Trophoblast cell (in vitro differentiated cells and primary cell): ENCODE results near the gene SULF2.
"Not testable (repeated sequence)": the region's sequence is repeated elsewhere in the genome, so short reads cannot be mapped to it uniquely, and the experiment has no call there.

ENCODE experiments used
- DNase-seq, 2 donors: peaks; one replicate each; pipeline ENCODE4 v3.0.0-alpha.2; 2016
- H2AFZ ChIP-seq: 2 replicates; pipeline ENCODE4 v1.6.1; 2013; ENCODE audit warnings: low read length, moderate library complexity, mild to moderate bottlenecking; ENCODE audit not compliant: insufficient read depth, poor library complexity
- H2AK5ac ChIP-seq: 2 replicates; pipeline ENCODE4 v1.6.1; 2013; ENCODE audit warnings: mild to moderate bottlenecking, low read length
- H2BK120ac ChIP-seq: 2 replicates; pipeline ENCODE4 v1.6.1; 2013; ENCODE audit warnings: low read length, mild to moderate bottlenecking, moderate library complexity; ENCODE audit not compliant: insufficient read depth, poor library complexity
- H2BK12ac ChIP-seq: 2 replicates; pipeline ENCODE4 v1.6.1; 2013; ENCODE audit warnings: mild to moderate bottlenecking, low read length, moderate library complexity
- H2BK5ac ChIP-seq: 2 replicates; pipeline ENCODE4 v1.6.1; 2013; ENCODE audit warnings: low read length, low read depth, moderate library complexity, mild to moderate bottlenecking; ENCODE audit not compliant: poor library complexity
- H3K14ac ChIP-seq: 2 replicates; pipeline ENCODE4 v1.6.1; 2013; ENCODE audit warnings: mild to moderate bottlenecking, low read length
- H3K18ac ChIP-seq: 2 replicates; pipeline ENCODE4 v1.6.1; 2013; ENCODE audit warnings: mild to moderate bottlenecking, low read length
- H3K23ac ChIP-seq: 2 replicates; pipeline ENCODE4 v1.6.1; 2013; ENCODE audit warnings: low read length
- H3K27ac ChIP-seq: 2 replicates; pipeline ENCODE4 v1.5.1; 2013; ENCODE audit warnings: low read depth, mild to moderate bottlenecking, inconsistent platforms, low read length, moderate library complexity
- H3K27me3 ChIP-seq: 2 replicates; pipeline ENCODE4 v1.6.1; 2013; ENCODE audit warnings: inconsistent platforms, mild to moderate bottlenecking, low read length, moderate library complexity; ENCODE audit not compliant: insufficient read depth
- H3K36me3 ChIP-seq, 2 experiments: 1 replicate in 1 of 2; 2 replicates in 1 of 2; pipeline ENCODE4 v1.6.1; 2013; ENCODE audit warnings: low read length in 2 of 2, mild to moderate bottlenecking in 2 of 2, moderate library complexity in 1 of 2; ENCODE audit not compliant: insufficient read depth in 2 of 2, control insufficient read depth in 1 of 2
- H3K4ac ChIP-seq: 2 replicates; pipeline ENCODE4 v1.6.1; 2013; ENCODE audit warnings: low read depth, mild to moderate bottlenecking, low read length, moderate library complexity
- H3K4me1 ChIP-seq, 2 experiments: 1 replicate in 1 of 2; 2 replicates in 1 of 2; pipeline ENCODE4 v1.6.1; 2013; ENCODE audit warnings: low read length in 2 of 2, mild to moderate bottlenecking in 2 of 2, moderate library complexity in 1 of 2; ENCODE audit not compliant: insufficient read depth in 2 of 2, control insufficient read depth in 1 of 2
- H3K4me2 ChIP-seq: 2 replicates; pipeline ENCODE4 v1.6.1; 2013; ENCODE audit warnings: inconsistent platforms, mild to moderate bottlenecking, low read length, moderate library complexity
- H3K4me3 ChIP-seq: 2 replicates; pipeline ENCODE4 v1.5.1; 2013; ENCODE audit warnings: mild to moderate bottlenecking, low read depth, low read length, inconsistent platforms
- H3K79me1 ChIP-seq: one replicate; pipeline ENCODE4 v1.6.1; 2013; ENCODE audit warnings: low read length
- H3K79me2 ChIP-seq: 2 replicates; pipeline ENCODE4 v1.6.1; 2013; ENCODE audit warnings: low read length, mild to moderate bottlenecking; ENCODE audit not compliant: control insufficient read depth, insufficient read depth, poor library complexity
- H3K9ac ChIP-seq: 2 replicates; pipeline ENCODE4 v1.6.1; 2013; ENCODE audit warnings: mild to moderate bottlenecking, low read length
- H3K9me3 ChIP-seq: 2 replicates; pipeline ENCODE4 v1.6.1; 2013; ENCODE audit warnings: low read depth, mild to moderate bottlenecking, control low read depth, inconsistent platforms, low read length; ENCODE audit not compliant: insufficient read depth
- H4K12ac ChIP-seq: 2 replicates; pipeline ENCODE4 v1.6.1; 2013; ENCODE audit warnings: low read depth, mild to moderate bottlenecking, low read length, moderate library complexity
- H4K8ac ChIP-seq: 2 replicates; pipeline ENCODE4 v1.6.1; 2013; ENCODE audit warnings: low read depth, mild to moderate bottlenecking, low read length, moderate library complexity
- H4K91ac ChIP-seq: one replicate; pipeline ENCODE4 v1.6.1; 2013; ENCODE audit warnings: low read depth, mild to moderate bottlenecking, low read length, moderate library complexity
- WGBS: extraction: QIAGEN DNeasy Blood & Tissue Kit; methylation state at CpG from one replicate; pipeline ENCODE4 v1.1.7; 2013; ENCODE audit warnings: missing lambda C conversion rate; ENCODE audit not compliant: insufficient read length, insufficient coverage; ENCODE audit errors: extremely low coverage; 5-methylcytosine and 5-hydroxymethylcytosine counted together

Gene SULF2

DNA sequence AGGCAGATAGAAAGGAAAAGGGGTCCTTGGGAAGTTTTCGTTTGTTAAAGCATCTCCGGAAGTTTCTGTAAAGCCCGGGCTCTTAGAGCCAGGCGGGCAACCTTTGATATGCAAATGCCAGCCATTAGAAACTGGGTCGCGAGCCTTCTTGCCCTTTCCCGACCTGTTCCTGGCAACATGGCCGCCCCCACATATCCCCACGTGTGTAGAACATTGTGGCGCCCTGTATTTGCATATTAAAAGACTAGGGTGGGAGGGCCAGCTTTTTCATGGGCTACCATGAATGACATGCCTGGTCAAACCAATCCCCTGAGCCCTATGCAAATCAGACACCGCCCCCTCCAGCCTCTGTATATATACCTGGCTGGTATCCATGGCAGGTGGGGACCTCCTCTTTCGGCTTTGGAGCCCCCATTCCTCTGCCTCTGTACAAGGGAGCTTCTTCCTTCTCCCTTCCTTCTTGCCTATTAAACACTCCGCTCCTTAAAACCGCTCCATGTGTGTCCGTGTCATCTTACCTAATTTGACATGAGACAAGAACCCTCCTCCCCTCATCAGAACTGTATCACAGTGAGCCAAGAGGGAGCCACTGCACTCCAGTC lies 19.0 kb upstream of the SULF2 start:
- H3K4me2 ChIP-seq, H4K12ac ChIP-seq, H4K8ac ChIP-seq, H3K4ac ChIP-seq, H2BK12ac ChIP-seq, H2AK5ac ChIP-seq, H3K4me3 ChIP-seq, H3K4me1 ChIP-seq, H3K14ac ChIP-seq, H3K27ac ChIP-seq, H3K18ac ChIP-seq, H4K91ac ChIP-seq, H3K9ac ChIP-seq, H2AFZ ChIP-seq, H2BK5ac ChIP-seq, H3K9me3 ChIP-seq, H2BK120ac ChIP-seq, H3K23ac ChIP-seq, DNase-seq, H3K79me1 ChIP-seq, H3K27me3 ChIP-seq, H3K79me2 ChIP-seq, H3K36me3 ChIP-seq: not testable (repeated sequence)
- WGBS: no CpG with 5 or more reads among the region's 15 CpGs

DNA sequence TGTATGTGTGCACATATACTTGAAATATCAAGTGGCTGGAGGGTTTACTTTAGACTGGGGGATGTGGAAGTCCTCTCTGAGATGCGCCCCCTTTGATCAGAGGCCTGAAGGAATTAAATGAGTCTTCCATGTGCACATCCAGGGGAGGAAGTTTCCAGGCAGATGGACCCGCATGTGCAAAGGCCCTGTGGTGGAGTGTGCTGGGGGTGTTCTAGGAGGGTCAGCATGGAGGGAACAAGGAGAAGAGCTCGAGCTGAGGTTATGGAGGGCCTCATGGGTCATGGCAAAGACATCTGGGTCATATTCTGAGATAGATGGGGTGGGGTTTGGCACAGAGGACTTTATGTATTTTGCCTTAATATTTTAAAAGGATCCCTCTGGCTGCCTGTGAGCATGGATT lies 17.7 kb upstream of the SULF2 start:
- H3K23ac ChIP-seq: no peak overlapping the region
- no peak overlapping the region for H2BK5ac ChIP-seq
- H3K4me1 ChIP-seq: no peaks in the 10 kb centered on the region
- WGBS: no CpG with 5 or more reads among the region's 3 CpGs
- H4K91ac ChIP-seq: no peak overlapping the region
- DNase-seq: no peak
- H2AK5ac ChIP-seq: no peak overlapping the region
- H4K8ac ChIP-seq: no peak overlapping the region
- H3K9me3 ChIP-seq: peaks cover 3% of the 10 kb centered on the region
- H3K4me2 ChIP-seq: no peak overlapping the region
- H3K27me3 ChIP-seq: no peaks in the 10 kb centered on the region
- no peak overlapping the region for H2BK12ac ChIP-seq
- H2AFZ ChIP-seq: no peak overlapping the region
- no peak overlapping the region for H3K4ac ChIP-seq
- no peaks in the 10 kb centered on the region for H3K79me1 ChIP-seq
- no peak overlapping the region for H3K4me3 ChIP-seq
- H3K36me3 ChIP-seq: no peaks in the 10 kb centered on the region
- H3K14ac ChIP-seq: no peak overlapping the region
- no peak overlapping the region for H2BK120ac ChIP-seq
- H3K9ac ChIP-seq: no peak overlapping the region
- H3K27ac ChIP-seq: no peak overlapping the region
- no peak overlapping the region for H4K12ac ChIP-seq
- no peak overlapping the region for H3K18ac ChIP-seq
- H3K79me2 ChIP-seq: no peaks in the 10 kb centered on the region

DNA sequence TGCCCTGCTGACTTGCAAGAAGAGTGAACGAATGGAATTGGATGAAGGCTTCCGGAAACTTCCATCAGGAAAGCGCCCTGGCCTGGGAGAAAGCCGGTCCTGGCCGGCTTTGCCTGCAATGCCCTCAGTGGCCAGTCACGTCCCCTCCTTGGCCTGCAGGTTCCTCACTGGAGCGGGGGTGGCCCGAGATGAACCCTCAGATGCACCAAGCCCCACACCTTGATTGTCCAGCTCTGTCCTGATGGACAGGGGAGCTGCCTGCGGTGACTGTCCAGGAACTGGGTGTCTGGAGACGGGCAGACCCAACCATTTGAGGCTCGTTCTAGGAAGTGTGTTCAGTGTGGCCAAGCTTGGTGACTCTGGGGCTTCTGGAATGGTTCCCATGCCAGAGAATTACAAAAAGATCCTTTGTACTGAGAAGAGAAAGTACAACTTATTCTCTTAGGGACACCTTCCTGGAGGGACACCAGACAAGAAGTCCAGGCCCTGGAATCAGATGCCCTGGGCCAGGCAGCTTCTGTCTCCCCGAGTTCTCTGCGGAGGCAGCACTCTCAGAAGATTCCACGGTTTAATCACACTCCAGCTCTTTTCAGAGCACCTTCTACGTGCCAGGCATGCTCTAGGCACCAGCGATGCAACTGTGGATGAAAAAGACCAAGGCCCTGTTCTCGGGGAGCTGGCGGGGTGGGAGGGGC lies 17.1 kb upstream of the SULF2 start:
- Histone ChIP-seq H2BK12ac (no peak overlapping the region), H3K79me1 (no peaks in the 10 kb centered on the region), H3K79me2 (no peaks in the 10 kb centered on the region), H2BK120ac (no peak overlapping the region), H3K4me2 (no peak overlapping the region), H3K9ac (no peak overlapping the region), H3K4me1 (no peaks in the 10 kb centered on the region), H4K91ac (no peak overlapping the region), H3K23ac (no peak overlapping the region), H3K27ac (no peak overlapping the region), H3K18ac (no peak overlapping the region), H3K27me3 (no peaks in the 10 kb centered on the region), H3K9me3 (peaks cover 3% of the 10 kb centered on the region), H2AFZ (no peak overlapping the region), H3K14ac (no peak overlapping the region), H2AK5ac (no peak overlapping the region), H2BK5ac (no peak overlapping the region), H3K4me3 (no peak overlapping the region), H3K36me3 (no peaks in the 10 kb centered on the region), H3K4ac (no peak overlapping the region), H4K8ac (no peak overlapping the region), H4K12ac (no peak overlapping the region)
- no peak for DNase-seq
- WGBS: no CpG with 5 or more reads among the region's 18 CpGs

DNA sequence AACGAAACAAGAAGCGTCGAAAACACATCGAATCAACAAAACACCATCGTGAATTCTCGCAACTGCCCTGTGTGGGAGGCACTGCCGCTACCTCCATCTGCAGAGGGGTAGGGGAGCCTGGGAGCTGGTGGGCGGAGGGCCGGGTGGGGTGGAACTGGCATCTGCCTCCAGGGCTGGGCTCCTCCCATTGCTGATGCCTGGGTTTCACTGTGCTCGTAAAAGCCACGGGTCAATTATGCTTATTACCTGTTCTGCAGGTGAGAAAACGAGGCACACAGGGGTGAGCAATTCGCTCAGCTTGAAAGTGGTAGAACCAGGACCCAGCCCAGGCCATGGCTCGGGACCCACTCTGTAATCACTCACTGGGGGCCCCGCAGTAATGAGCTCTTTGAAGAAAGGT lies 16.5 kb upstream of the SULF2 start:
- H3K4ac ChIP-seq: no peak overlapping the region
- no peak overlapping the region for H4K12ac ChIP-seq
- WGBS: no CpG with 5 or more reads among the region's 15 CpGs
- H3K36me3 ChIP-seq: no peaks in the 10 kb centered on the region
- H3K79me2 ChIP-seq: no peaks in the 10 kb centered on the region
- H2BK5ac ChIP-seq: no peak overlapping the region
- H3K4me3 ChIP-seq: no peak overlapping the region
- no peak overlapping the region for H3K4me2 ChIP-seq
- DNase-seq: no peak
- H3K79me1 ChIP-seq: no peaks in the 10 kb centered on the region
- no peak overlapping the region for H3K14ac ChIP-seq
- H2AK5ac ChIP-seq: no peak overlapping the region
- no peak overlapping the region for H2BK120ac ChIP-seq
- H2AFZ ChIP-seq: no peak overlapping the region
- no peak overlapping the region for H4K8ac ChIP-seq
- H2BK12ac ChIP-seq: no peak overlapping the region
- H3K23ac ChIP-seq: no peak overlapping the region
- H3K27me3 ChIP-seq: no peaks in the 10 kb centered on the region
- no peak overlapping the region for H4K91ac ChIP-seq
- no peak overlapping the region for H3K27ac ChIP-seq
- H3K18ac ChIP-seq: no peak overlapping the region
- no peak overlapping the region for H3K9ac ChIP-seq
- peaks cover 3% of the 10 kb centered on the region for H3K9me3 ChIP-seq
- no peaks in the 10 kb centered on the region for H3K4me1 ChIP-seq
